Measurements from ENCODE around the gene APC.
"Not testable (repeated sequence)": the region's sequence is repeated elsewhere in the genome, so short reads cannot be mapped to it uniquely, and the experiment has no call there.

APC gene

GRCh38 chr5:112857866-112858265 lies 120.2 kb downstream of the APC start:
- TF ChIP-seq, protein P1, sequence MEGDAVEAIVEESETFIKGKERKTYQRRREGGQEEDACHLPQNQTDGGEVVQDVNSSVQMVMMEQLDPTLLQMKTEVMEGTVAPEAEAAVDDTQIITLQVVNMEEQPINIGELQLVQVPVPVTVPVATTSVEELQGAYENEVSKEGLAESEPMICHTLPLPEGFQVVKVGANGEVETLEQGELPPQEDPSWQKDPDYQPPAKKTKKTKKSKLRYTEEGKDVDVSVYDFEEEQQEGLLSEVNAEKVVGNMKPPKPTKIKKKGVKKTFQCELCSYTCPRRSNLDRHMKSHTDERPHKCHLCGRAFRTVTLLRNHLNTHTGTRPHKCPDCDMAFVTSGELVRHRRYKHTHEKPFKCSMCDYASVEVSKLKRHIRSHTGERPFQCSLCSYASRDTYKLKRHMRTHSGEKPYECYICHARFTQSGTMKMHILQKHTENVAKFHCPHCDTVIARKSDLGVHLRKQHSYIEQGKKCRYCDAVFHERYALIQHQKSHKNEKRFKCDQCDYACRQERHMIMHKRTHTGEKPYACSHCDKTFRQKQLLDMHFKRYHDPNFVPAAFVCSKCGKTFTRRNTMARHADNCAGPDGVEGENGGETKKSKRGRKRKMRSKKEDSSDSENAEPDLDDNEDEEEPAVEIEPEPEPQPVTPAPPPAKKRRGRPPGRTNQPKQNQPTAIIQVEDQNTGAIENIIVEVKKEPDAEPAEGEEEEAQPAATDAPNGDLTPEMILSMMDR (IDR thresholded peaks at IDR 0.05; ENCODE audit: insufficient read depth, low read length), result no peak
- TF ChIP-seq GABPA (IDR thresholded peaks at IDR 0.05; ENCODE audit: low read depth) (no peak), REST (IDR thresholded peaks at IDR 0.05; ENCODE audit: insufficient replicate concordance, low read depth) (no peak), SPI1 (IDR thresholded peaks at IDR 0.05; ENCODE audit: borderline replicate concordance, low read depth) (no peak), POLR2AphosphoS5 (IDR thresholded peaks at IDR 0.05; ENCODE audit: low read depth) (no peak)
- H3K27ac ChIP-seq (replicated peaks), result no peak overlapping the region
- no peaks in the 10 kb centered on the region for H3K27me3 ChIP-seq (ENCODE audit: insufficient read depth, poor library complexity, severe bottlenecking)
- H3K4me3 ChIP-seq (replicated peaks; ENCODE audit: insufficient read depth, low read length), result no peak overlapping the region
- DNase-seq (ENCODE audit: low read depth in 1 of 2, low spot score in 1 of 2), result no peak

DNA sequence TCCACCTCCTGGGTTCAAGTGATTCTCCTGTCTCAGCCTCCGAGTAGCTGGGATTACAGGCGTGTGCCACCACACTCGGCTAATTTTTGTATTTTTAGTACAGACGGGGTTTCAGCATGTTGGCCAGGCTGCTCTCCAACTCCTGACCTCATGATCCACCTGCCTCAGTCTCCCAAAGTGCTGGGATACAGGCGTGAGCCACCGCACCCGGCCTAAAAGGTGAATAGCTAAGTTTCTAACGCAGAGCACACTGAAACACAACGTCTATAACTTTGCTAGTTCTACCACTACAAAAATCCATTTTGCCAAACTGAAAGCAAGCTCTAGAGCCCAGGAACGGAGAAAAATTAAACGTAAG lies 122.9 kb downstream of the APC start:
- not testable (repeated sequence) for H3K27me3 ChIP-seq (ENCODE audit: insufficient read depth, poor library complexity, severe bottlenecking); DNase-seq (ENCODE audit: low read depth in 1 of 2, low spot score in 1 of 2)
- Histone ChIP-seq H3K27ac (replicated peaks) (peak overlapping the region; percentile 81), H3K4me3 (replicated peaks; ENCODE audit: insufficient read depth, low read length) (peak overlapping the region; percentile 67)

DNA sequence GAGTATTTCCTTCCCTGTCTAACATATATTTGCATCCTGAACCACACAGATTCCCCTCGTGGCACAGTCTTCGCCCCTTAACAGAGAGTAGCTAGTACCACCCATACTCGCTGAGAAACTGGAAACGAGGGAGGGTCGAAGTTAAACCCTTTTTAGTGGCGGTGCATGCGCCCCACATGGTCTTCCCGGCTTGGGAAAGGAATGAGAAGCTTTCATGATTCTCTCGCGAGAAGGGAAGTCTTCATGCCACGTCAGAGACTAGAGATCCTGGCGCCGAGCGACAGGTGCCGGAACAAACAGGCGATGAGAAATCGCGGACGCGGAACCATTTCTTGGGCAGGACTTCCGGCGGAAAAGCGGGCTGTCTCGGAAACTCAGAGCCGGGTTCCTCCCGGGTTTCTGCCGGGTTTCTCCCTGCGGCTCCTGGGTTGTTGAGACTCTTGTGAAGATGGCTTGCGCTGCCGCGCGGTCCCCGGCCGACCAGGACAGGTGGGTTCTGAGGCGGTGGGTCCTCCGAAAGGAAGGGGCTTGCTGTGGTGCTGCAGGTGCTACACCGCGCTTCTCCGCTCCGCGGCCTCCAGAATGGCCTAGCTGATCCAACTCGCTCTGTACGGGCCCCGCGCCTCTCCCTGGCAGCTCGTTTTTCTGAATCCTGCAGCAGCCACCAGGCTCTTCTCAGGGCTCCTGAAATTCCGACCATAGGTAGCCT lies 123.4 kb downstream of the APC start, which contains the start of gene SRP19:
TSS of gene SRP19 (plus strand) at position 359 of the 709 bp plus-strand sequence. CDS start at position 449, 90 bp downstream.
- H3K27ac ChIP-seq (replicated peaks), result peak within 1 kb of the TSS; percentile 81
- H3K4me3 ChIP-seq (replicated peaks; ENCODE audit: insufficient read depth, low read length), result peak within 1 kb of the TSS; percentile 67
- TF ChIP-seq POLR2AphosphoS5 (IDR thresholded peaks at IDR 0.05; ENCODE audit: low read depth) (peak; percentile 63), GABPA (IDR thresholded peaks at IDR 0.05; ENCODE audit: low read depth) (peak; percentile 94), SPI1 (IDR thresholded peaks at IDR 0.05; ENCODE audit: borderline replicate concordance, low read depth) (peak; percentile 3; the same call in 1 of the 2 replicates), REST (IDR thresholded peaks at IDR 0.05; ENCODE audit: insufficient replicate concordance, low read depth) (no peak)
- TF ChIP-seq, protein P1 (IDR thresholded peaks at IDR 0.05; ENCODE audit: insufficient read depth, low read length), result no peak
- DNase-seq (ENCODE audit: low read depth in 1 of 2, low spot score in 1 of 2), result peak; percentile 71 to 88
- no peaks in the 10 kb centered on the region for H3K27me3 ChIP-seq (ENCODE audit: insufficient read depth, poor library complexity, severe bottlenecking)

DNA sequence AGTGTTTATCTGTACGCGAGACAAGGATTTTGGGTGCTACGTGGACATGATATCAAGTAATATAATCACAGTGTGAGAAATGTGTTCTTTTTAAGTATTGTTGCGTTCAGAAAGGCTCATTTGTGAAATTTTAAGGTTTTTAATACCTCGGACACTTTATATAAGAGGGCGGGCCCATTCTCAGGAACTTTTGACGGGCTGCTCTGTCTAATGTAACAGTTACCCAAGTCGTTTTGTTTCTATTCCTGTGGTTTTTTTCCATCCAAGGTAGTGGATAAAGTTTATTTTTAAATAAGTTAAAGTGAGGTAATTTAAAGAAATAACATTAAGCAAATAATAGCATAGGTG lies 123.9 kb downstream of the APC start:
- H3K27ac ChIP-seq (replicated peaks), result peak overlapping the region; percentile 81
- H3K27me3 ChIP-seq (ENCODE audit: insufficient read depth, poor library complexity, severe bottlenecking), result no peaks in the 10 kb centered on the region
- TF ChIP-seq, protein P1 (IDR thresholded peaks at IDR 0.05; ENCODE audit: insufficient read depth, low read length), result no peak
- no peak for TF ChIP-seq POLR2AphosphoS5 (IDR thresholded peaks at IDR 0.05; ENCODE audit: low read depth)
- TF ChIP-seq REST (IDR thresholded peaks at IDR 0.05; ENCODE audit: insufficient replicate concordance, low read depth), result no peak
- no peak for TF ChIP-seq SPI1 (IDR thresholded peaks at IDR 0.05; ENCODE audit: borderline replicate concordance, low read depth)
- TF ChIP-seq GABPA (IDR thresholded peaks at IDR 0.05; ENCODE audit: low read depth), result no peak
- H3K4me3 ChIP-seq (replicated peaks; ENCODE audit: insufficient read depth, low read length), result peak overlapping the region; percentile 67
- DNase-seq (ENCODE audit: low read depth in 1 of 2, low spot score in 1 of 2), result no peak

Measured in HL-60 (cell line).